NB4 (cell line): ENCODE results near the gene UBTD2.
"Not testable (repeated sequence)": the region's sequence is repeated elsewhere in the genome, so short reads cannot be mapped to it uniquely, and the experiment has no call there.

Experiments used
- CTCF ChIP-seq: IDR thresholded peaks from one replicate; pipeline ENCODE4 v1.5.1; 2012; ENCODE audit warnings: low read depth, low read length
- MAX ChIP-seq: IDR thresholded peaks from 2 replicates; pipeline ENCODE4 v1.6.1; 2011; ENCODE audit warnings: low read depth, low read length
- MYC ChIP-seq: IDR thresholded peaks from 2 replicates; pipeline ENCODE4 v1.6.1; 2011; ENCODE audit warnings: low read depth, low read length
- POLR2A ChIP-seq: IDR thresholded peaks from 2 replicates; pipeline ENCODE4 v1.6.1; 2011; ENCODE audit warnings: mild to moderate bottlenecking; ENCODE audit not compliant: insufficient read length; ENCODE audit errors: extremely low read depth

- not testable (repeated sequence) for TF ChIP-seq CTCF, POLR2A, MYC, MAX
Observed at GRCh38 chr5:172326901-172327300, 43.3 kb upstream of the UBTD2 start.
